Fibroblast of lung (primary cell): Measurements from ENCODE around the gene KIAA2012. TPM values are rescaled to one million over a fixed set of nuclear protein-coding genes. Genes with fewer than 3 reads are reported as not detected.

Experiments
- DNase-seq, 2 donors: peaks; one replicate each; pipeline versions ENCODE4 v3.0.0 to v3.0.0-alpha.2; 2010; ENCODE audit warnings: low read depth in 2 of 2
- H2AFZ ChIP-seq: 2 replicates; pipeline ENCODE4 v1.5.1; 2012; ENCODE audit warnings: low read length, control low read depth, inconsistent platforms
- H3K27ac ChIP-seq: 2 replicates; pipeline ENCODE4 v1.5.1; 2011; ENCODE audit warnings: low read length, control low read depth; ENCODE audit not compliant: insufficient read depth
- H3K27me3 ChIP-seq: 2 replicates; pipeline ENCODE4 v1.5.1; 2011; ENCODE audit warnings: mild to moderate bottlenecking, low read length; ENCODE audit not compliant: control insufficient read depth, insufficient read depth
- H3K36me3 ChIP-seq: 2 replicates; pipeline ENCODE4 v1.5.1; 2011; ENCODE audit warnings: low read length; ENCODE audit not compliant: control insufficient read depth, insufficient read depth
- H3K4me1 ChIP-seq: 2 replicates; pipeline ENCODE4 v1.5.1; 2011; ENCODE audit warnings: low read length; ENCODE audit not compliant: control insufficient read depth, insufficient read depth; ENCODE audit errors: extremely low read depth
- H3K4me2 ChIP-seq: 2 replicates; pipeline ENCODE4 v1.5.1; 2011; ENCODE audit warnings: low read length, control low read depth; ENCODE audit not compliant: insufficient read depth; ENCODE audit errors: extremely low read depth
- H3K4me3 ChIP-seq, 4 experiments: fragments of 200-600 bp in 1 of 4; sonication (generic) in 1 of 4; replicated peaks in 1 of 4; 2 replicates each; pipeline ENCODE4 v1.5.1; 2011 to 2016; ENCODE audit warnings: low read length in 4 of 4, low read depth in 3 of 4, mild to moderate bottlenecking in 3 of 4, control low read depth in 2 of 4, inconsistent platforms in 1 of 4, mixed read lengths in 1 of 4; ENCODE audit not compliant: insufficient read depth in 1 of 4; ENCODE audit errors: control extremely low read depth in 1 of 4
- H3K79me2 ChIP-seq: 2 replicates; pipeline ENCODE4 v1.5.1; 2012; ENCODE audit warnings: mild to moderate bottlenecking, low read length, inconsistent platforms; ENCODE audit not compliant: control insufficient read depth, insufficient read depth
- H3K9ac ChIP-seq: 2 replicates; pipeline ENCODE4 v1.5.1; 2011; ENCODE audit warnings: mild to moderate bottlenecking, low read length, control low read depth; ENCODE audit not compliant: insufficient read depth
- H3K9me3 ChIP-seq: 2 replicates; pipeline ENCODE4 v1.5.1; 2012; ENCODE audit warnings: low read depth, low read length; ENCODE audit not compliant: control insufficient read depth, insufficient read depth
- H4K20me1 ChIP-seq: 2 replicates; pipeline ENCODE4 v1.5.1; 2011; ENCODE audit warnings: low read length; ENCODE audit not compliant: control insufficient read depth, insufficient read depth; ENCODE audit errors: extremely low read depth
- CTCF ChIP-seq, 2 donors: IDR thresholded peaks in 1 of 2; conservative IDR thresholded peaks in 1 of 2; 1 replicate in 1 of 2; 2 replicates in 1 of 2; pipeline ENCODE4 v1.5.1; 2011 to 2012; ENCODE audit warnings: low read length in 2 of 2, control low read depth in 1 of 2, inconsistent platforms in 1 of 2, low read depth in 1 of 2, mild to moderate bottlenecking in 1 of 2
- EZH2 ChIP-seq: IDR thresholded peaks from 2 replicates; pipeline ENCODE4 v1.5.1; 2012; ENCODE audit warnings: low read length, control low read depth, mild to moderate bottlenecking; ENCODE audit errors: missing control alignments
- polyA plus RNA-seq, 2 donors: library from polyadenylated mRNA; depleted of rRNA in 1 of 2; stranded (reverse) in 1 of 2; unstranded in 1 of 2; fragments of >200 nt; gene quantifications; 2 replicates each; pipeline ENCODE4 v1.2.1, GENCODE V29; 2011 to 2012; ENCODE audit warnings: missing spikeins in 1 of 2
- total RNA-seq: library from RNA; depleted of rRNA; stranded (reverse); fragments of >200 nt; gene quantifications from 2 replicates; pipeline ENCODE4 v1.2.1, GENCODE V29; 2014

KIAA2012 gene
- total and polyA plus RNA-seq, 2 donors (not counting 1 experiment from before 2014, with no cell fraction given) = 0.09 TPM; not detected in 1

DNA sequence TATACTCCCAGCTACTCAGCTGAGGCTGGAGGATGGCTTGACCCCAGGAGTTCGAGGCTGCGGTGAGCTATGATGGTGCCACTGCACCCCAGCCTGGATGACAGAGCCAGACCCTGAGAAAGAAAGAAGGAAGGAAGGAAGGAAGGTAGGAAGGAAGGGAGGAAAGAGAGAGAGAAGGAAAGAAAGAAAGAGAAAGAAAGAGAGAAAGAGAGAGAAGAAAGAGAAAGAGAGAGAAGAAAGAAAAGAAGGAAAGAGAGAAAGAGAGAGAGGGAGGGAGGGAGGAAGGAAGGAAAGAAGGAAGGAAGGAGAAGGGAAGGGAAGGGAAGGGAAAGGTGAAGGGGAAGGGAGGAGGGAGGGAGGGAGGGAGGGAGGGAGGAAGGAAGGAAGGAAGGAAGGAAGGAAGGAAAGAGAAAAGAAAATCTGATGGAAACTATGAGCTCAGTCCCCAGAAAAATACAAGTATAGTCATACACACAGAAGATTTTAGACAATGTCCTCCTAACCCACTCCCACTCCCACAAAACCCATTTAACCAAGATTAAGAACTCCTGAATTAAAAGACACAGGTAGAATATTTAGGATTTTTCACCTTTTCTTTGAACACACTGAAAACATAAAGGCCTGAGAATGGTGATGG, 23.8 kb upstream of the KIAA2012 start:
- DNase-seq = no peak
- no peak overlapping the region for H3K4me2 ChIP-seq
- H4K20me1 ChIP-seq = no peaks in the 10 kb centered on the region
- no peak overlapping the region for H3K9ac ChIP-seq
- no peaks in the 10 kb centered on the region for H3K4me1 ChIP-seq
- no peaks in the 10 kb centered on the region for H3K79me2 ChIP-seq
- H2AFZ ChIP-seq = no peak overlapping the region
- H3K36me3 ChIP-seq = no peaks in the 10 kb centered on the region
- TF ChIP-seq CTCF (conservative IDR thresholded peaks at IDR 0.05 in 1 of 2, IDR thresholded peaks at IDR 0.05 in 1 of 2; ENCODE audit: low read depth in 1 of 2, low read length in 2 of 2) = no peak
- no peak for TF ChIP-seq EZH2
- H3K27ac ChIP-seq = no peak overlapping the region
- no peaks in the 10 kb centered on the region for H3K27me3 ChIP-seq
- H3K4me3 ChIP-seq = no peak overlapping the region
- H3K9me3 ChIP-seq = no peaks in the 10 kb centered on the region

- no peak overlapping the region for H2AFZ ChIP-seq
- H3K9me3 ChIP-seq = no peaks in the 10 kb centered on the region
- H3K4me3 ChIP-seq = no peak overlapping the region
- no peaks in the 10 kb centered on the region for H3K36me3 ChIP-seq
- no peaks in the 10 kb centered on the region for H3K4me1 ChIP-seq
- DNase-seq = peak in 1 of 2 donors; percentile 36
- H4K20me1 ChIP-seq = no peaks in the 10 kb centered on the region
- H3K4me2 ChIP-seq = no peak overlapping the region
- H3K9ac ChIP-seq = no peak overlapping the region
- H3K27ac ChIP-seq = no peak overlapping the region
- TF ChIP-seq CTCF (conservative IDR thresholded peaks at IDR 0.05 in 1 of 2, IDR thresholded peaks at IDR 0.05 in 1 of 2; ENCODE audit: low read depth in 1 of 2, low read length in 2 of 2) = no peak
- no peak for TF ChIP-seq EZH2
- no peaks in the 10 kb centered on the region for H3K27me3 ChIP-seq
- H3K79me2 ChIP-seq = no peaks in the 10 kb centered on the region
These were observed 23.2 kb upstream of the KIAA2012 start for GRCh38 chr2:202049840-202050239.

DNA sequence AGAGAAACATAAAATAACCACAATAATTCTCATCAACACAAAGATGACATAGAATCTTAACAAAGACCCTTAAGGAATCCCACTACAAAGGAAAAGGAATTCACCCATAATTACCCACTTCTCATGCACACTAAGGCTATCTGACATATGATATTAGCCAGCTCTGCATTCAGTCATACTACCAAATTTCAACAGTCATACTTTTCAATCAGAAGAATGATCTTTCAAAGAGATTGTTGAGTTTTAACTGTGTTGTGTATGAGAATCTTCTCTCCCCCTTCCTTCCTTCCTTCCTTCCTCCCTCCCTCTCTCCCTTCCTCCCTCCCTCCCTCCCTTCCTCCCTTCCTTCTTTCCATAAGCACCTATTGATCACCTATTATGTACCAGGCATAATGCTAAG, 22.4 kb upstream of the KIAA2012 start:
- H3K4me2 ChIP-seq = no peak overlapping the region
- H3K27me3 ChIP-seq = no peaks in the 10 kb centered on the region
- no peaks in the 10 kb centered on the region for H3K36me3 ChIP-seq
- no peak for TF ChIP-seq CTCF (conservative IDR thresholded peaks at IDR 0.05 in 1 of 2, IDR thresholded peaks at IDR 0.05 in 1 of 2; ENCODE audit: low read depth in 1 of 2, low read length in 2 of 2)
- no peak for TF ChIP-seq EZH2
- no peaks in the 10 kb centered on the region for H3K79me2 ChIP-seq
- DNase-seq = no peak
- no peaks in the 10 kb centered on the region for H3K4me1 ChIP-seq
- H3K4me3 ChIP-seq = no peak overlapping the region
- H3K27ac ChIP-seq = no peak overlapping the region
- no peak overlapping the region for H2AFZ ChIP-seq
- no peaks in the 10 kb centered on the region for H4K20me1 ChIP-seq
- H3K9ac ChIP-seq = no peak overlapping the region
- no peaks in the 10 kb centered on the region for H3K9me3 ChIP-seq
